Esophagus mucosa (tissue), 1 donor: ENCODE results near the gene DERA. TPM values are rescaled to one million over a fixed set of nuclear protein-coding genes. Genes with fewer than 3 reads are reported as not detected.
"Not testable (repeated sequence)": the region's sequence is repeated elsewhere in the genome, so short reads cannot be mapped to it uniquely, and the experiment has no call there.

Experiments used
- ATAC-seq: fragments of 200-7000 bp; cut with Tn5 transposase; one replicate; pipeline ENCODE4 v1.9.1; 2020
- total RNA-seq: library from RNA; stranded (reverse); gene quantifications from one replicate; pipeline ENCODE4 v1.2.4, GENCODE V29; 2023
- donor health status: DM: yes; HTN: yes; CAD: no.

Gene DERA
- 40.4 TPM for total RNA-seq

GRCh38 chr12:15910864-15911721 is at the start of gene DERA:
Gene DERA (plus strand): TSS chr12:15911332. CDS start chr12:15911384, 52 bp downstream.
- peak; percentile 97 for ATAC-seq

GRCh38 chr12:15861404-15861803 is 49.7 kb upstream of the DERA start:
- ATAC-seq = no peak

GRCh38 chr12:15862840-15863239 is 48.3 kb upstream of the DERA start:
- ATAC-seq = no peak

- ATAC-seq = no peak
These were observed 47.8 kb upstream of the DERA start for GRCh38 chr12:15863372-15863771.

- no peak for ATAC-seq
These were observed 47.1 kb upstream of the DERA start for GRCh38 chr12:15863984-15864383.

GRCh38 chr12:15868186-15868585 is 42.9 kb upstream of the DERA start:
- no peak for ATAC-seq

GRCh38 chr12:15873556-15873955 is 37.6 kb upstream of the DERA start:
- no peak for ATAC-seq

- ATAC-seq = not testable (repeated sequence)
These were observed 36.5 kb upstream of the DERA start for GRCh38 chr12:15874556-15875145.

- ATAC-seq = no peak
These were observed 35.3 kb upstream of the DERA start for GRCh38 chr12:15875863-15876262.

- ATAC-seq = no peak
These were observed 31.7 kb upstream of the DERA start for GRCh38 chr12:15879413-15879812.

GRCh38 chr12:15880721-15881120 is 30.4 kb upstream of the DERA start:
- no peak for ATAC-seq

GRCh38 chr12:15882118-15882971 is 28.8 kb upstream of the DERA start, which contains the start of gene STRAP:
Gene STRAP (plus strand): TSS chr12:15882387. CDS start chr12:15882708, 321 bp downstream.
- ATAC-seq = peak; percentile 97

- ATAC-seq = no peak
These were observed 27.6 kb upstream of the DERA start for GRCh38 chr12:15883536-15883935.

GRCh38 chr12:15886372-15887042 is 24.6 kb upstream of the DERA start:
- no peak for ATAC-seq

- ATAC-seq = no peak
These were observed 23.9 kb upstream of the DERA start for GRCh38 chr12:15887043-15887817.

- ATAC-seq = no peak
These were observed 18.4 kb upstream of the DERA start for GRCh38 chr12:15892645-15893259.

GRCh38 chr12:15893260-15893659 is 17.9 kb upstream of the DERA start:
- no peak for ATAC-seq

- no peak for ATAC-seq
These were observed 14.3 kb upstream of the DERA start for GRCh38 chr12:15896867-15897266.

GRCh38 chr12:15897433-15897832 is 13.7 kb upstream of the DERA start:
- no peak for ATAC-seq

- ATAC-seq = peak; percentile 46
These were observed 11.8 kb upstream of the DERA start for GRCh38 chr12:15899282-15899870.
